ENCODE data around the gene CASS4.

CASS4 gene

GRCh38 chr20:56443654-56444540 lies 31.8 kb downstream of the CASS4 start:
- DNase-seq (ENCODE audit: low read depth) = no peak
- H3K4me3 ChIP-seq (ENCODE audit: low read length) = no peak overlapping the region
- TF ChIP-seq, protein P1, sequence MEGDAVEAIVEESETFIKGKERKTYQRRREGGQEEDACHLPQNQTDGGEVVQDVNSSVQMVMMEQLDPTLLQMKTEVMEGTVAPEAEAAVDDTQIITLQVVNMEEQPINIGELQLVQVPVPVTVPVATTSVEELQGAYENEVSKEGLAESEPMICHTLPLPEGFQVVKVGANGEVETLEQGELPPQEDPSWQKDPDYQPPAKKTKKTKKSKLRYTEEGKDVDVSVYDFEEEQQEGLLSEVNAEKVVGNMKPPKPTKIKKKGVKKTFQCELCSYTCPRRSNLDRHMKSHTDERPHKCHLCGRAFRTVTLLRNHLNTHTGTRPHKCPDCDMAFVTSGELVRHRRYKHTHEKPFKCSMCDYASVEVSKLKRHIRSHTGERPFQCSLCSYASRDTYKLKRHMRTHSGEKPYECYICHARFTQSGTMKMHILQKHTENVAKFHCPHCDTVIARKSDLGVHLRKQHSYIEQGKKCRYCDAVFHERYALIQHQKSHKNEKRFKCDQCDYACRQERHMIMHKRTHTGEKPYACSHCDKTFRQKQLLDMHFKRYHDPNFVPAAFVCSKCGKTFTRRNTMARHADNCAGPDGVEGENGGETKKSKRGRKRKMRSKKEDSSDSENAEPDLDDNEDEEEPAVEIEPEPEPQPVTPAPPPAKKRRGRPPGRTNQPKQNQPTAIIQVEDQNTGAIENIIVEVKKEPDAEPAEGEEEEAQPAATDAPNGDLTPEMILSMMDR (conservative IDR thresholded peaks at IDR 0.05; ENCODE audit: low read length) = no peak

DNA sequence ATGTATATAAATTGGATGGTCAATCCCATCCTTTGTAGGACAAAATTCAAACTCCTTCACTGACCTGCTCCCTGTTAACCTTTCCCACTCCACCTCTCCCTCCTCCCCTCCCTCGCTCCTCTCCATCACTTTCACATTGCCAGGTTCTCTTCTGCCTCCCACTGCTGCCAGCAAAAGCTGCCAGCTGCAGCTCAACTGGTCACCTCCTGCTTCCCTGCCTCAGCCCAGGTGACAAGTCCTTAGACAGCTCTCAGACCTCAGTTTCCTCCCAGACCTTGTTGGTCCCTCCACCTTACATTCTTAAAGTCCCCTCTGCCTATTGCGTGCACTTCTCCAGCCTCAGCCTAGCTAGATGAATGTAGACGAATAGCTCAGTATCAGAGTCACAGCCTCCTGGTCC lies 33.1 kb downstream of the CASS4 start:
- DNase-seq (ENCODE audit: low read depth) = no peak
- H3K4me3 ChIP-seq (ENCODE audit: low read length) = no peak overlapping the region
- TF ChIP-seq, protein P1 (conservative IDR thresholded peaks at IDR 0.05; ENCODE audit: low read length) = no peak

DNA sequence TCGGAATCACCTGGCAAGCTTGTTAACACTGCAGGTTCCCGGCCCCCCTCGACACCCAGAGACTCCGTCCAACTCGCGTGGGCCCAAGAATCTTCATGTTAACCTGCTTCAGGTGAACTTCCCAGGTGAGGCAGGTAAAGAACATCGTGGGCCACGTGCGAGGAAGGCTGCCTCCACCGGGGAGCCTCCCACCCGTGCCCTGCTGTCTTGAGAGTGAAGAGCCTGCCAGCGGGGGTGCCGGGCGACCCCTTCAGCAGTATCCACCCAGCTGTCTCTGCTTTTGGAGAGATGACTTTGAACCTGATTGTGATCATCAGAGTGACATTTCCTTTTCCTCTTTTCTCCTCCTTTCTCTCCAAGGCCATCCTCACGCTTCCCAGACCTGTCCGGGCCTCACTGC lies 33.5 kb downstream of the CASS4 start:
- DNase-seq (ENCODE audit: low read depth) = no peak
- H3K4me3 ChIP-seq (ENCODE audit: low read length) = no peak overlapping the region
- TF ChIP-seq, protein P1 (conservative IDR thresholded peaks at IDR 0.05; ENCODE audit: low read length) = no peak

GRCh38 chr20:56447227-56447626 lies 35.2 kb downstream of the CASS4 start:
- H3K4me3 ChIP-seq (ENCODE audit: low read length) = no peak overlapping the region
- DNase-seq (ENCODE audit: low read depth) = no peak
- TF ChIP-seq, protein P1 (conservative IDR thresholded peaks at IDR 0.05; ENCODE audit: low read length) = no peak

- no peak for DNase-seq (ENCODE audit: low read depth)
- TF ChIP-seq, protein P1 (conservative IDR thresholded peaks at IDR 0.05; ENCODE audit: low read length) = no peak
- H3K4me3 ChIP-seq (ENCODE audit: low read length) = no peak overlapping the region
These were observed 37.4 kb downstream of the CASS4 start for GRCh38 chr20:56449459-56449858.

- DNase-seq (ENCODE audit: low read depth) = no peak
- TF ChIP-seq, protein P1 (conservative IDR thresholded peaks at IDR 0.05; ENCODE audit: low read length) = no peak
- H3K4me3 ChIP-seq (ENCODE audit: low read length) = no peak overlapping the region
These were observed 39.2 kb downstream of the CASS4 start for GRCh38 chr20:56451056-56451765.

Data from AG10803 (cell line).